Endothelial cell of umbilical vein (primary cell): ENCODE data around the gene FGD5.
"Not testable (repeated sequence)": the region's sequence is repeated elsewhere in the genome, so short reads cannot be mapped to it uniquely, and the experiment has no call there.

Experiments
- EZH2 ChIP-seq: IDR thresholded peaks from 2 replicates; pipeline ENCODE4 v1.6.1; 2012; ENCODE audit warnings: borderline replicate concordance, low read depth, mild to moderate bottlenecking, moderate library complexity, low read length, inconsistent platforms; ENCODE audit not compliant: severe bottlenecking
- MYC ChIP-seq: IDR thresholded peaks from one replicate; pipeline ENCODE4 v1.6.1; 2011; ENCODE audit warnings: mild to moderate bottlenecking, low read depth, low read length
- POLR2A ChIP-seq: IDR thresholded peaks from 2 replicates; pipeline ENCODE4 v1.6.1; 2012; ENCODE audit warnings: low read depth, mild to moderate bottlenecking, control low read depth, low read length
- POLR2AphosphoS5 ChIP-seq: IDR thresholded peaks from 2 replicates; pipeline ENCODE4 v1.6.1; 2012; ENCODE audit warnings: low read depth, mild to moderate bottlenecking, control low read depth, low read length, moderate library complexity; ENCODE audit not compliant: insufficient read depth
- TF ChIP-seq, protein P1 (sequence below), 2 donors: IDR thresholded peaks; 1 replicate in 1 of 2; 2 replicates in 1 of 2; pipeline ENCODE4 v1.5.1; 2011; ENCODE audit warnings: low read length in 2 of 2, mild to moderate bottlenecking in 2 of 2, moderate library complexity in 2 of 2, control low read depth in 1 of 2, inconsistent platforms in 1 of 2, low read depth in 1 of 2; ENCODE audit not compliant: insufficient read depth in 1 of 2; ENCODE audit errors: extremely low read depth in 1 of 2
- TF ChIP-seq, protein P2 (sequence below): IDR thresholded peaks from 2 replicates; pipeline ENCODE4 v1.6.1; 2011; ENCODE audit not compliant: insufficient read depth, insufficient read length

DNA sequence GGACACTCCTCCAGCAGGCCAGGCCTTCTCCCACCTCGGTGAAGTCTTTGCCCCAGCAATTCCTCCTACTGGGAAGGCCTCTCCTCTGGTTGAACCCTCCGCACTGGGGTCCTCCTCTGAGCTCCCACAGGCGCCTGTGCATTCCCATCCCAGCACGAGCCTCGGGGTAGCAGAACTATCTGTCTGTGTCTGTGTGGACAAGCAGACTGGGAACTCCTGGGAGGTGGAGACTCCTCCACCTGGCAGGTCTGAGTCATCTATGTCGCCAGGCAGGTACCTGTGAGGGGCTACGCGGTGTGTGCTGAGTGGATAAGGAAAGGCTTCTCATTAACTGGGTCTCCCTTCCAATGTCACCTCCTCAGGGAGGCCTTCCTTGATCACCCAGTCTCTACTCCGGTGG is 9.2 kb upstream of the FGD5 start:
- not testable (repeated sequence) for TF ChIP-seq POLR2A, EZH2, MYC, POLR2AphosphoS5
- TF ChIP-seq, protein P1, sequence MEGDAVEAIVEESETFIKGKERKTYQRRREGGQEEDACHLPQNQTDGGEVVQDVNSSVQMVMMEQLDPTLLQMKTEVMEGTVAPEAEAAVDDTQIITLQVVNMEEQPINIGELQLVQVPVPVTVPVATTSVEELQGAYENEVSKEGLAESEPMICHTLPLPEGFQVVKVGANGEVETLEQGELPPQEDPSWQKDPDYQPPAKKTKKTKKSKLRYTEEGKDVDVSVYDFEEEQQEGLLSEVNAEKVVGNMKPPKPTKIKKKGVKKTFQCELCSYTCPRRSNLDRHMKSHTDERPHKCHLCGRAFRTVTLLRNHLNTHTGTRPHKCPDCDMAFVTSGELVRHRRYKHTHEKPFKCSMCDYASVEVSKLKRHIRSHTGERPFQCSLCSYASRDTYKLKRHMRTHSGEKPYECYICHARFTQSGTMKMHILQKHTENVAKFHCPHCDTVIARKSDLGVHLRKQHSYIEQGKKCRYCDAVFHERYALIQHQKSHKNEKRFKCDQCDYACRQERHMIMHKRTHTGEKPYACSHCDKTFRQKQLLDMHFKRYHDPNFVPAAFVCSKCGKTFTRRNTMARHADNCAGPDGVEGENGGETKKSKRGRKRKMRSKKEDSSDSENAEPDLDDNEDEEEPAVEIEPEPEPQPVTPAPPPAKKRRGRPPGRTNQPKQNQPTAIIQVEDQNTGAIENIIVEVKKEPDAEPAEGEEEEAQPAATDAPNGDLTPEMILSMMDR (IDR thresholded peaks at IDR 0.05; ENCODE audit: extremely low read depth in 1 of 2, insufficient read depth in 1 of 2, low read depth in 1 of 2, low read length in 2 of 2) = not testable (repeated sequence)
- TF ChIP-seq, protein P2, sequence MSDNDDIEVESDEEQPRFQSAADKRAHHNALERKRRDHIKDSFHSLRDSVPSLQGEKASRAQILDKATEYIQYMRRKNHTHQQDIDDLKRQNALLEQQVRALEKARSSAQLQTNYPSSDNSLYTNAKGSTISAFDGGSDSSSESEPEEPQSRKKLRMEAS = not testable (repeated sequence)
